OCI-LY3 (cell line): ENCODE data around the gene CD2AP.

Experiments used
- CTCF ChIP-seq: fragments of 200-600, 300-600 bp; sonication (generic); IDR thresholded peaks from 2 replicates; pipeline ENCODE4 v1.5.1; 2014; ENCODE audit warnings: antibody characterized with exemption, low read length, low read depth
- EZH2phosphoT487 ChIP-seq: fragments of 200-600 bp; shearing (Covaris generic); IDR thresholded peaks from 2 replicates; pipeline ENCODE4 v1.6.1; 2018; ENCODE audit warnings: antibody characterized with exemption, mixed run types, low read depth

- TF ChIP-seq CTCF: no peak
- no peak for TF ChIP-seq EZH2phosphoT487
Measured at GRCh38 chr6:47479874-47480273, 2.3 kb downstream of the CD2AP start.
